GM13977 (cell line): ENCODE results near the gene SETX.

Source experiments
- DNase-seq: peaks from one replicate; pipeline ENCODE4 v3.0.0; 2012; ENCODE audit warnings: low spot score
- CTCF ChIP-seq: IDR thresholded peaks from 2 replicates; pipeline ENCODE4 v1.5.1; 2012; ENCODE audit warnings: mild to moderate bottlenecking, control low read depth; ENCODE audit not compliant: insufficient read depth; ENCODE audit errors: extremely low read depth, missing control alignments
- in situ Hi-C: fragments of 300-500 bp; cut with MboI; formaldehyde crosslinking; loops from one replicate; pipeline ENCODE4 v1.12.0; 2022; ENCODE audit warnings: low sequenced_read_pairs, low pct_unique_long_range_greater_than_20kb, mixed read lengths, inconsistent platforms; ENCODE audit not compliant: unreplicated experiment

Gene SETX

DNA sequence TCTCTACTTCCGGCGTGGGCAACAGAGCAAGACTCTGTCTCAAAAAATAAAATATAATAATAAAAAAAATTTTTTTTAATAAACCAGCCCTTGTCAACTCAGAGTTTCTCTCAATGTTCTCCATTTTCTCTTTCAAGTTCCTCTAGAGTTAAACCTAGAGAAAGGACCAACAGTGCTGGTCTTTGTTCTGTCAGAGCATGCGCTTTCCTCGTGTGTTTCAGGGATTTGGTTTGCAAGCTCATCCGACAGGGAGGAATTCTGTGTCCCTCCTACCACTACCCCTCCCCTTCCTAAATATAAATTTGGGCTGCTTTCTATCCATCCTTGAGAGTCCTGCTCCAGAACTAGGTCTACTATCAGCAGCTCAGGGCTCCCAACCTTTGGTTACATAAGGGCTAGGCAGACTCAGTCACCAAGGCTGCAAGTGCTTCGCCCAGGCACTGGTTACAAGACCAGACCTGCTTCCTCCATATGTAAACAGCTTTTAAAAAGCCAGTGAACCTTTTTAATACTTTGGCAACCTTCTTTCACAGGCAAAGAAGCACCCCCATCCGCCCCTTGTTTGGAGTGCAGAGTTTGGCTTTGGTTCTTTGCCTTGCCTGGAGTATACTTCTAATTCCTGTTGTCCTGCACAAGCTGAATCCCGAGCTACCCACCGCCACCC, 13.5 kb downstream of the SETX start:
- no peak for TF ChIP-seq CTCF
- no peak for DNase-seq
- in situ Hi-C loops: no loop called here

DNA sequence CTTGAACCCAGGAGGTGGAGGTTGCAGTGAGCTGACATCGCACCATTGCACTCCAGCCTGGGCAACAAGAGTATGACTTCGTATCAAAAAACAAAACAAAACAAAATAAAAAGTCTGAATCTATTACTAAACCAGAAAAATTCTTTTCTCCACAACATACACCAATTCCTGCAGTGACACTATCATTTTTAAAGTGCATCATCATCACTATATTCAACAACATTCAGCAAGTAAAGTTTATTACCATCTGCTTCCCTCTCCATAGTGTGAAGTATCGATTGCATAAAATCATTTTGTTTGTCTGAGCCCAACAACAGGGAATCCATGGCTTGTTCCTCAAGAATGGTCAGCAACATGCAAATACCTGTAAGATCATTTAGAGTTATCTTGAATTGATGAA, 20.4 kb downstream of the SETX start:
- TF ChIP-seq CTCF: no peak
- no peak for DNase-seq
- in situ Hi-C loops: no loop called here

DNA sequence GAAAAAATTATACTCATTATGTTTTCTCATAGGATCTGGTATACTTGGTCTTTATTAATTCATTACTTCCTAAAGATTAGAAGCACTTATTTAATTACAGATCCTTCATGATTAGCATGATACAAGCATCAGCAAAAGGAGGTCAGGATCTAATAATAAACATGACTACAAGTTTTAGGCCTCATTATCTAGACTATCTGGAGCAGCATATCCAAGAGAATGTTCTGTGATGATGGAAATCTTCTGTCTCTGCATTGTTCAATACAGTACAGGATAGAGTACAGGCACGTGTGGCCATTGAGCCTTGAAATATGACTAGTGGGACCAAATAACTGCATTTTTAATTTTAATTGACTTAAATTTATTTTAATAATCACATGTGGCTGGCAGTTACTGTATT, 21.2 kb downstream of the SETX start:
- TF ChIP-seq CTCF: no peak
- in situ Hi-C loops: no loop called here

DNA sequence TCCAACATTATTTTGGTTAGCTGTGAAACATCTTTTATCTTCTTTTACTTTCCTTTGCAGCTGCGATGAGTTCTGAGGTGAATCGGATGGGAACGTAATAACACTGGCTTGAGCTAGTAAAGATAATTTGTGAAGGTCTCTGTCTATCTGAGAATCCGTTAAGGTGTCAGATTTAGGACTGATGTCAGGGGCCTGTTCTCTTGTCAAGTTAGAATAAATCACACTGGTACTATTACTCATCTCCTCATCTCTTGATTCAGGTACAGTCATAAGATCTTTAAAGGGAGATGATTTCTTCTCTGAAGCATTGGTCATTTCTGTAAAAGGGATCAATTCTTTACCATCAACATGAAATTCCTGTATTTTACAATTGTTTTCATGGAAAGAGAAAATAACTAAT, 26.2 kb downstream of the SETX start:
- in situ Hi-C loops: no loop called here
- no peak for TF ChIP-seq CTCF
- DNase-seq: no peak

More for the DNA sequence above, 21.2 kb downstream of the SETX start:
- no peak for DNase-seq

DNA sequence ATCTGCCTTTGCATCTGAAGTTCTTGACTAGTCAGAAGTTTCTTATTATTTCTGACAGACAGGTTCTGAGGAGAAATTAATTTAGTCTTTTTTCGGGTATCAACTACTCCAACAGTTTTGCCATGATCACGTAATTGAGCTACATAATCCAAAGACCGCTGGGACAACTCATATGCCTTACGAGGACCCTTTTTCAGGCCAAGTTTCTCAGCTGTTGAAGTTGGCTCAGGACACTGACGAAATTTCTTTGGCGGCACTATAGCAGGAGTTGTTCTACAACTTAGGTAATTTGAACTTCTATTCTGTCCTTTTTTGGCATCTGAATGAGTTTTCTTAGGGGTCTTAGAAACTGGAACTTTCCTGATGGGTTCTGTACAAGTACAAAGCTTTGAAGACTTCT, 27.2 kb downstream of the SETX start:
- no peak for DNase-seq
- in situ Hi-C loops: no loop called here
- TF ChIP-seq CTCF: no peak

GRCh38 chr9:132324425-132324824, 30.4 kb downstream of the SETX start:
- DNase-seq: no peak
- in situ Hi-C loops: no loop called here
- no peak for TF ChIP-seq CTCF
